SK-N-SH (cell line): ENCODE results near the gene PXN. TPM values are rescaled to one million over a fixed set of nuclear protein-coding genes. Genes with fewer than 3 reads are reported as not detected.

Experiments used
- CTCF ChIA-PET: fragments of 300-600, 350-600 bp; formaldehyde crosslinking; extraction: SDS; loops from one replicate; lab custom pipeline; 2021; lab: Yijun Ruan, JAX
- POLR2A ChIA-PET: fragments of 350-600 bp; sonication (Branson Sonifier 250); formaldehyde crosslinking; extraction: SDS; loops from one replicate; lab custom pipeline; 2020; ENCODE audit warnings: antibody characterized with exemption, inconsistent platforms; lab: Yijun Ruan, JAX
- DNase-seq: peaks from one replicate; pipeline ENCODE4 v3.0.0; 2012
- H2AFZ ChIP-seq: fragments of 200-600 bp; sonication (generic); 2 replicates; pipeline ENCODE4 v1.8.1; 2016; ENCODE audit warnings: antibody characterized with exemption, mild to moderate bottlenecking, low read depth
- H3F3A ChIP-seq: fragments of 200-600 bp; sonication (generic); replicated peaks from 2 replicates; pipeline ENCODE3; 2016; ENCODE audit warnings: antibody characterized with exemption, mild to moderate bottlenecking; ENCODE audit not compliant: insufficient read depth
- H3K27ac ChIP-seq, 2 experiments: fragments of 200-500 bp in 1 of 2; fragments of 200-600 bp in 1 of 2; sonication (Bioruptor generic) in 1 of 2; sonication (generic), shearing (Covaris generic) in 1 of 2; 2 replicates each; pipeline versions ENCODE4 v1.5.1 to v1.6.1; 2014 to 2016; ENCODE audit warnings: low read depth in 2 of 2, inconsistent platforms in 1 of 2, low read length in 1 of 2, mild to moderate bottlenecking in 1 of 2, mixed read lengths in 1 of 2
- H3K27me3 ChIP-seq: fragments of 200-600 bp; sonication (generic), shearing (Covaris generic); 2 replicates; pipeline ENCODE4 v1.6.1; 2016; ENCODE audit warnings: mixed run types; ENCODE audit not compliant: insufficient read depth
- H3K36me3 ChIP-seq, 2 experiments: fragments of 200-500 bp in 1 of 2; fragments of 200-600 bp in 1 of 2; sonication (Bioruptor generic) in 1 of 2; sonication (generic) in 1 of 2; replicated peaks in 1 of 2; 2 replicates each; pipeline versions ENCODE3 to v1.5.1; 2014 to 2016; ENCODE audit warnings: low read length in 1 of 2, mild to moderate bottlenecking in 1 of 2; ENCODE audit not compliant: insufficient read depth in 2 of 2, control insufficient read depth in 1 of 2
- H3K4me1 ChIP-seq, 2 experiments: fragments of 200-500 bp in 1 of 2; fragments of 200-600 bp in 1 of 2; sonication (Bioruptor generic) in 1 of 2; sonication (generic), shearing (Covaris generic) in 1 of 2; 2 replicates each; pipeline versions ENCODE4 v1.5.1 to v1.6.1; 2014 to 2016; ENCODE audit warnings: low read depth in 1 of 2, low read length in 1 of 2, mixed run types in 1 of 2; ENCODE audit not compliant: insufficient read depth in 2 of 2, control insufficient read depth in 1 of 2
- H3K4me2 ChIP-seq: fragments of 200-600 bp; sonication (generic), shearing (Covaris generic); 2 replicates; pipeline ENCODE4 v1.6.1; 2017; ENCODE audit warnings: mixed run types
- H3K4me3 ChIP-seq, 2 experiments: fragments of 200-500 bp in 1 of 2; fragments of 200-600 bp in 1 of 2; sonication (Bioruptor generic) in 1 of 2; sonication (generic), shearing (Covaris generic) in 1 of 2; 2 replicates each; pipeline versions ENCODE4 v1.5.1 to v1.8.1; 2014 to 2016; ENCODE audit warnings: low read depth in 2 of 2, inconsistent platforms in 1 of 2, low read length in 1 of 2, mild to moderate bottlenecking in 1 of 2, mixed read lengths in 1 of 2, moderate library complexity in 1 of 2
- H3K79me2 ChIP-seq: fragments of 200-600 bp; sonication (generic); 2 replicates; pipeline ENCODE4 v1.8.1; 2017; ENCODE audit warnings: mild to moderate bottlenecking; ENCODE audit not compliant: insufficient read depth
- H3K9ac ChIP-seq: fragments of 200-600 bp; sonication (generic); 2 replicates; pipeline ENCODE4 v1.6.1; 2017; ENCODE audit warnings: mixed run types
- H3K9me2 ChIP-seq: fragments of 200-600 bp; sonication (generic); 2 replicates; pipeline ENCODE4 v1.6.1; 2017; ENCODE audit warnings: mixed run types
- H3K9me3 ChIP-seq: fragments of 200-600 bp; sonication (generic); 2 replicates; pipeline ENCODE4 v1.6.1; 2017; ENCODE audit warnings: mixed run types, mild to moderate bottlenecking, moderate library complexity
- H4K20me1 ChIP-seq: fragments of 200-600 bp; sonication (generic); 2 replicates; pipeline ENCODE4 v1.6.1; 2017; ENCODE audit warnings: mild to moderate bottlenecking, mixed run types; ENCODE audit not compliant: insufficient read depth
- CHD2 ChIP-seq: fragments of 150-350 bp; IDR thresholded peaks from 2 replicates; pipeline ENCODE4 v1.6.1; 2018; ENCODE audit warnings: low read length; ENCODE audit not compliant: partially characterized antibody
- CTCF ChIP-seq: fragments of 200-600 bp; sonication (generic); IDR thresholded peaks from 2 replicates; pipeline ENCODE4 v1.6.1; 2017; ENCODE audit warnings: antibody characterized with exemption, mild to moderate bottlenecking, moderate library complexity
- EZH2phosphoT487 ChIP-seq: fragments of 200-600 bp; sonication (generic); IDR thresholded peaks from 2 replicates; pipeline ENCODE4 v1.6.1; 2017; ENCODE audit warnings: low read depth, mixed run types, mild to moderate bottlenecking, antibody characterized with exemption, moderate library complexity, borderline replicate concordance
- FOSL2 ChIP-seq: IDR thresholded peaks from 2 replicates; pipeline ENCODE4 v1.4.0; 2012; ENCODE audit warnings: low read depth, mild to moderate bottlenecking, moderate library complexity, borderline replicate concordance
- FOXJ3 ChIP-seq: sonication (generic); formaldehyde crosslinking; IDR thresholded peaks from 2 replicates; pipeline ENCODE4 v1.5.1; 2020; ENCODE audit warnings: mild to moderate bottlenecking, missing genetic modification reagents
- FOXM1 ChIP-seq: IDR thresholded peaks from 2 replicates; pipeline ENCODE4 v1.4.0; 2012; ENCODE audit warnings: low read depth, mild to moderate bottlenecking
- GABPA ChIP-seq: IDR thresholded peaks from 2 replicates; pipeline ENCODE4 v1.4.0; 2012; ENCODE audit warnings: low read depth, mild to moderate bottlenecking
- GATA2 ChIP-seq: sonication (generic); formaldehyde crosslinking; IDR thresholded peaks from 2 replicates; pipeline ENCODE4 v1.5.0; 2020; ENCODE audit warnings: mild to moderate bottlenecking, missing genetic modification reagents
- JUND ChIP-seq: IDR thresholded peaks from 2 replicates; pipeline ENCODE4 v1.4.0; 2012
- NRF1 ChIP-seq: IDR thresholded peaks from 2 replicates; pipeline ENCODE4 v1.6.1; 2012; ENCODE audit warnings: low read depth, mild to moderate bottlenecking, low read length
- POLR2AphosphoS5 ChIP-seq: IDR thresholded peaks from 2 replicates; pipeline ENCODE4 v1.6.1; 2012; ENCODE audit warnings: low read depth, low read length
- RAD21 ChIP-seq: IDR thresholded peaks from 2 replicates; pipeline ENCODE4 v1.6.1; 2012; ENCODE audit warnings: mild to moderate bottlenecking, low read length
- REST ChIP-seq: IDR thresholded peaks from 2 replicates; pipeline ENCODE4 v1.6.1; 2012; ENCODE audit warnings: mild to moderate bottlenecking, low read depth, low read length, moderate library complexity
- RXRA ChIP-seq: IDR thresholded peaks from 2 replicates; pipeline ENCODE4 v1.4.0; 2012; ENCODE audit warnings: low read depth, mild to moderate bottlenecking, borderline replicate concordance
- SIN3A ChIP-seq: IDR thresholded peaks from 2 replicates; pipeline ENCODE4 v1.6.1; 2012; ENCODE audit warnings: low read depth, mild to moderate bottlenecking, low read length, moderate library complexity, borderline replicate concordance
- SMC3 ChIP-seq: IDR thresholded peaks from 2 replicates; pipeline ENCODE4 v1.6.1; 2012; ENCODE audit warnings: low read depth, low read length, improper control_type of control experiment
- TAF1 ChIP-seq: IDR thresholded peaks from 2 replicates; pipeline ENCODE4 v1.6.1; 2012; ENCODE audit warnings: low read depth, mild to moderate bottlenecking, low read length, moderate library complexity, borderline replicate concordance
- TEAD4 ChIP-seq: IDR thresholded peaks from 2 replicates; pipeline ENCODE4 v1.4.0; 2012; ENCODE audit warnings: mild to moderate bottlenecking, borderline replicate concordance; ENCODE audit not compliant: insufficient read depth
- YY1 ChIP-seq: IDR thresholded peaks from 2 replicates; pipeline ENCODE4 v1.4.0; 2012; ENCODE audit warnings: low read depth, mild to moderate bottlenecking
- WGBS: methylation state at CpG from one replicate; pipeline ENCODE4 v1.1.6; 2017; ENCODE audit warnings: low lambda C conversion rate; 5-methylcytosine and 5-hydroxymethylcytosine counted together
- polyA plus RNA-seq, 3 experiments: library from polyadenylated mRNA; depleted of rRNA; stranded (reverse); fragments of >200 nt; gene quantifications; 2 replicates each; pipeline ENCODE4 v1.2.3, GENCODE V29; 2012
- TF ChIP-seq, protein P1 (sequence below): IDR thresholded peaks from 2 replicates; pipeline ENCODE4 v1.4.0; 2012; ENCODE audit warnings: low read depth, borderline replicate concordance

Gene PXN
- polyA plus RNA-seq, 1 of the 3 experiments (the other 2 are of a cell fraction) = 89.0 TPM

- H3K27ac ChIP-seq = no peak overlapping the region
- no peaks in the 10 kb centered on the region for H3K9me3 ChIP-seq
- 92% methylated on average over 17 of the region's 24 CpGs for WGBS
- peaks cover 27% of the 10 kb centered on the region for H3F3A ChIP-seq
- no peak overlapping the region for H2AFZ ChIP-seq
- ChIA-PET POLR2A (interaction anchor here (2.4 kb wide), 1 partner anchor 11 kb away, joined by 9 read pairs; the partner anchor contains the start of gene RPLP0), CTCF (interaction anchor here (1.4 to 14.6 kb wide), 2 partner anchors 11 to 14 kb away, joined by 3 to 116 read pairs; partner anchors contain the start of gene RPLP0)
- H3K4me1 ChIP-seq = no peaks in the 10 kb centered on the region
- H3K27me3 ChIP-seq = no peaks in the 10 kb centered on the region
- H3K79me2 ChIP-seq = peaks cover 9% of the 10 kb centered on the region; the same call in 1 of the 2 replicates
- H4K20me1 ChIP-seq = no peaks in the 10 kb centered on the region
- H3K36me3 ChIP-seq = peaks cover 39 to 76% of the 10 kb centered on the region in 2 experiments
- no peak for TF ChIP-seq POLR2AphosphoS5
- no peak for TF ChIP-seq CHD2
- TF ChIP-seq EZH2phosphoT487 = no peak
- TF ChIP-seq SMC3 = no peak
- TF ChIP-seq CTCF = no peak
- TF ChIP-seq FOSL2 = no peak
- TF ChIP-seq RAD21 = no peak
- TF ChIP-seq YY1 = no peak
- TF ChIP-seq GABPA = no peak
- no peak for TF ChIP-seq NRF1
- TF ChIP-seq REST = no peak
- TF ChIP-seq, protein P1, sequence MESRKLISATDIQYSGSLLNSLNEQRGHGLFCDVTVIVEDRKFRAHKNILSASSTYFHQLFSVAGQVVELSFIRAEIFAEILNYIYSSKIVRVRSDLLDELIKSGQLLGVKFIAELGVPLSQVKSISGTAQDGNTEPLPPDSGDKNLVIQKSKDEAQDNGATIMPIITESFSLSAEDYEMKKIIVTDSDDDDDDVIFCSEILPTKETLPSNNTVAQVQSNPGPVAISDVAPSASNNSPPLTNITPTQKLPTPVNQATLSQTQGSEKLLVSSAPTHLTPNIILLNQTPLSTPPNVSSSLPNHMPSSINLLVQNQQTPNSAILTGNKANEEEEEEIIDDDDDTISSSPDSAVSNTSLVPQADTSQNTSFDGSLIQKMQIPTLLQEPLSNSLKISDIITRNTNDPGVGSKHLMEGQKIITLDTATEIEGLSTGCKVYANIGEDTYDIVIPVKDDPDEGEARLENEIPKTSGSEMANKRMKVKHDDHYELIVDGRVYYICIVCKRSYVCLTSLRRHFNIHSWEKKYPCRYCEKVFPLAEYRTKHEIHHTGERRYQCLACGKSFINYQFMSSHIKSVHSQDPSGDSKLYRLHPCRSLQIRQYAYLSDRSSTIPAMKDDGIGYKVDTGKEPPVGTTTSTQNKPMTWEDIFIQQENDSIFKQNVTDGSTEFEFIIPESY = no peak
- TF ChIP-seq FOXM1 = no peak
- no peak for TF ChIP-seq TAF1
- no peak for TF ChIP-seq GATA2 (CRISPR knock-in tag)
- TF ChIP-seq TEAD4 = no peak
- TF ChIP-seq RXRA = no peak
- TF ChIP-seq FOXJ3 (CRISPR knock-in tag) = no peak
- TF ChIP-seq SIN3A = no peak
- TF ChIP-seq JUND = no peak
- H3K4me3 ChIP-seq = no peak overlapping the region
- DNase-seq = peak; percentile 13
- no peak overlapping the region for H3K9ac ChIP-seq
- no peak overlapping the region for H3K4me2 ChIP-seq
- no peaks in the 10 kb centered on the region for H3K9me2 ChIP-seq
Measured at GRCh38 chr12:120212301-120212700, 53.2 kb downstream of the PXN start.
